Naive thymus-derived CD8-positive, alpha-beta T cell (primary cell): ENCODE data around the gene NEXMIF. TPM values are rescaled to one million over a fixed set of nuclear protein-coding genes. Genes with fewer than 3 reads are reported as not detected.
"Not testable (repeated sequence)": the region's sequence is repeated elsewhere in the genome, so short reads cannot be mapped to it uniquely, and the experiment has no call there.

Source experiments
- ATAC-seq, 2 donors: fragments of 150-1000 bp; cut with Tn5 transposase in 1 of 2; sonication (Bioruptor Pico), chemical (Tn5 transposase) in 1 of 2; 1 replicate in 1 of 2; 2 replicates in 1 of 2; pipeline ENCODE4 v1.10.0; 2021; ENCODE audit warnings: mild to moderate bottlenecking in 2 of 2, moderate library complexity in 2 of 2
- POLR2A ChIA-PET: fragments of 350-600 bp; sonication (Branson Sonifier 250); formaldehyde crosslinking; loops from one replicate; lab custom pipeline; 2021; ENCODE audit warnings: antibody characterized with exemption; lab: Charles Lee
- DNase-seq, 10 donors: peaks; one replicate each; pipeline versions ENCODE4 v3.0.0 to v3.0.0-alpha.2; 2020 to 2022
- H3K27ac Mint-ChIP-seq, 10 donors: one replicate each; pipeline ENCODE4 v1.8.0; 2020 to 2022; ENCODE audit warnings: mild to moderate bottlenecking in 10 of 10, mixed read lengths in 10 of 10, moderate library complexity in 4 of 10, inconsistent platforms in 1 of 10
- H3K27me3 Mint-ChIP-seq, 5 donors: one replicate each; pipeline ENCODE4 v1.8.0; 2021 to 2022; ENCODE audit warnings: mixed read lengths in 5 of 5
- H3K36me3 Mint-ChIP-seq, 3 donors: one replicate each; pipeline ENCODE4 v1.8.0; 2020 to 2022; ENCODE audit warnings: mixed read lengths in 3 of 3, mild to moderate bottlenecking in 2 of 3, inconsistent platforms in 1 of 3
- H3K4me1 Mint-ChIP-seq, 4 donors: one replicate each; pipeline ENCODE4 v1.8.0; 2021 to 2022; ENCODE audit warnings: mixed read lengths in 4 of 4
- H3K4me3 Mint-ChIP-seq, 10 donors: one replicate each; pipeline ENCODE4 v1.8.0; 2020 to 2022; ENCODE audit warnings: mild to moderate bottlenecking in 10 of 10, mixed read lengths in 10 of 10, moderate library complexity in 6 of 10, inconsistent platforms in 1 of 10
- H3K9me3 Mint-ChIP-seq, 9 donors: one replicate each; pipeline ENCODE4 v1.8.0; 2020 to 2022; ENCODE audit warnings: mixed read lengths in 9 of 9, mild to moderate bottlenecking in 3 of 9, inconsistent platforms in 1 of 9, moderate library complexity in 1 of 9
- polyA plus RNA-seq, 3 donors: library from polyadenylated mRNA; unstranded; fragments of 300-500 nt; fragmentation: Illumina TruSeq; gene quantifications; one replicate each; pipeline ENCODE4 v1.2.3, GENCODE V29; 2021
- total RNA-seq, 8 experiments: library from RNA in 2 of 8; stranded (reverse) in 2 of 8; gene quantifications; one replicate each; pipeline ENCODE4 v1.2.3 and lab custom pipeline; 2021 to 2026

The NEXMIF gene
- total and polyA plus RNA-seq, 5 experiments from 2014 or later = 0.07 to 1.8 (median 0.97) TPM

DNA sequence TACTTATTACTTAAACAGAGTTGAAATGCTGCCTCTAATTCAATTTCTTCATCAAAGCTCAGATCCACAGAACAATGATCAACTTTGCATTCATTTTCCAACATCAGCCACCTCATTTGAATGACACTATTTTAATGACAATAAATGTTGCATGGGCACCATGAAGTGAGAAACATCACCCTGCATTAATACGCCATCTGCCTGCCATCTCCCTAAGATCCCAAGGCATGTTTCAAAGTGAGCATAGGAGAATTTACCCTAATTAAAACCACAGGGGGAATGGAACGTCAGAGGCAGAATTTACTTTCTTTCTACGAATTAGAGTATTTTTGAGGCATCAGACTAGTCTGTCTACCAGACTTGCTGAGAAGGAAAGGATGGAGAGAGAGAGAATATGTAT is 32.7 kb downstream of the NEXMIF start:
- H3K27ac Mint-ChIP-seq = no peak overlapping the region
- H3K9me3 Mint-ChIP-seq = no peaks in the 10 kb centered on the region
- no peak for ATAC-seq
- H3K4me1 Mint-ChIP-seq = peaks cover 0 to 10% (median 6%) of the 10 kb centered on the region in 4 donors
- POLR2A ChIA-PET = no interaction called here
- H3K4me3 Mint-ChIP-seq = no peak overlapping the region
- no peaks in the 10 kb centered on the region for H3K36me3 Mint-ChIP-seq
- DNase-seq = no peak
- H3K27me3 Mint-ChIP-seq = no peaks in the 10 kb centered on the region

DNA sequence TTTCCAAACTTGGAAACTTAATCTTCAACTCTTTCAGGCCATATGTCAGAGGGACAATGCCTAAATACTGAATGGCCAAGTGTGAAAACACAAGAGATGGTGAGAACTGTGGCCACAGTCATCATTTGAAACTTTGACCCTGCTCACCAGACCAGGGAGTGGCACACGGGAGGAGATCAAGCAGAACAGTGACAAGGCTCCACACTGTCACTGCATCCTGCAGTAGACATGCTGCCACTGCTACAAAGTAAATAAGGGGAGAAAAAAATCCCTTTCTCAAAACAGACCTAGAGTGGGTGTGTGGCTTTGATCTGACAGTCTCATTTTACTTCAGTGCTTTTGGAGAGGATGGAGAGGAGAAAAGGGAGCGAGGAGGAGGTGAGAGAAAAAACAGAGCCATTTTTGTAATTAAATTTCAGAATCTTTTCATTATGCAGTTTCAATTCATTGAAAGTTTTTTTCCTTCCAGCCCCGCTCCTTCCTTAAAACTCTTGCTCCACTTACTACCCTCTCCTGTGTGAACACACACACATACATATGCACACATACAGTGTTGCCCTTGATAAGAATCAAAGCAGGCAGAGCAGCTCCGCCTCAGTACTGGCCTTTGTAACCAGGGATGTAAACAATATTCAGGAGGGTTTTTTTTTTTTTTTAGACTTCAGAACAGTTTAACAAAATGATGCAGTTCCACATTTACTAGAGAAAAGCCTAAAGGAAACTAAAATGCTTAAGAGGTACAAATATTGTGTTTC is 34.4 kb downstream of the NEXMIF start:
- no peak for DNase-seq
- H3K9me3 Mint-ChIP-seq = peaks cover 0 to 1% (median 0%) of the 10 kb centered on the region in 9 donors
- no peaks in the 10 kb centered on the region for H3K27me3 Mint-ChIP-seq
- peaks cover 0 to 10% (median 4%) of the 10 kb centered on the region in 4 donors for H3K4me1 Mint-ChIP-seq
- peak overlapping the region in 1 of 10 donors; percentile 70 for H3K27ac Mint-ChIP-seq
- no peaks in the 10 kb centered on the region for H3K36me3 Mint-ChIP-seq
- no peak overlapping the region for H3K4me3 Mint-ChIP-seq
- no peak for ATAC-seq
- POLR2A ChIA-PET = no interaction called here

DNA sequence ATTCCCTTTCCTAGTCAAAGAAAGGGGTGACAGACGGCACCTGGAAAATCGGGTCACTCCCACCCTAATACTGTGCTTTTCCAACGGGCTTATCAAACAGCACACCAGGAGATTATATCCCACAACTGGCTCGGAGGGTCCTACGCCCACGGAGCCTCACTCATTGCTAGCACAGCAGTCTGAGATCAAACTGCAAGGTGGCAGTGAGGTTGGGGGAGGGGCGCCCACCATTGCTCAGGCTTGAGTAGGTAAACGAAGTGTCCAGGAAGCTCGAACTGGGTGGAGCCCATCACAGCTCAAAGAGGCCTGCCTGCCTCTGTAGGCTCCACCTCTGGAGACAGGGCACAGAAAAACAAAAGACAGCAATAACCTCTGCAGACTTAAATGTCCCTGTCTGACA is 42.9 kb downstream of the NEXMIF start:
- H3K4me3 Mint-ChIP-seq, H3K27ac Mint-ChIP-seq, H3K36me3 Mint-ChIP-seq, DNase-seq, H3K27me3 Mint-ChIP-seq, ATAC-seq, H3K4me1 Mint-ChIP-seq, POLR2A ChIA-PET: not testable (repeated sequence)
- peaks cover 0 to 40% (median 0%) of the 10 kb centered on the region in 9 donors for H3K9me3 Mint-ChIP-seq

DNA sequence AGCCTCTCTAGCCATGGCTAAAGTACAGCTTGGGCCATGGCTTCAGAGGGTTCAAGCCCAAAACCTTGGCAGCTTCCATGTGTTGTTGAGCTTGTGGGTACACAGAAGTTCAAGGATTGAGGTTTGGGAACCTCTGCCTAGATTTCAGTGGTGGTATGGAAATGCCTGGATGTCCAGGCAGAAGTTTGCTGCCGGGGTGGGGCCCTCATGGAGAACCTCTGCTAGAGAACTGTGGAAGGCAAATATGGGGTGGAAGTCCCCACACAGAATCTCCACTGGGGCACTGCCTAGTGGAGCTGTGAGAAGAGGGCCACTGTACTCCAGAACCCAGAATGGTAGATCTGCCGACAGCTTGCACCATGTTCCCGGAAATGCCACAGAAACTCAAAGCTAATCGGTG is 59.5 kb downstream of the NEXMIF start:
- H3K36me3 Mint-ChIP-seq = peaks cover 0 to 22% (median 7%) of the 10 kb centered on the region in 3 donors
- DNase-seq = no peak
- no peak overlapping the region for H3K27ac Mint-ChIP-seq
- no peaks in the 10 kb centered on the region for H3K27me3 Mint-ChIP-seq
- H3K9me3 Mint-ChIP-seq = peaks cover 0 to 41% (median 10%) of the 10 kb centered on the region in 9 donors
- no peaks in the 10 kb centered on the region for H3K4me1 Mint-ChIP-seq
- ATAC-seq = no peak
- H3K4me3 Mint-ChIP-seq = no peak overlapping the region
- POLR2A ChIA-PET = no interaction called here

DNA sequence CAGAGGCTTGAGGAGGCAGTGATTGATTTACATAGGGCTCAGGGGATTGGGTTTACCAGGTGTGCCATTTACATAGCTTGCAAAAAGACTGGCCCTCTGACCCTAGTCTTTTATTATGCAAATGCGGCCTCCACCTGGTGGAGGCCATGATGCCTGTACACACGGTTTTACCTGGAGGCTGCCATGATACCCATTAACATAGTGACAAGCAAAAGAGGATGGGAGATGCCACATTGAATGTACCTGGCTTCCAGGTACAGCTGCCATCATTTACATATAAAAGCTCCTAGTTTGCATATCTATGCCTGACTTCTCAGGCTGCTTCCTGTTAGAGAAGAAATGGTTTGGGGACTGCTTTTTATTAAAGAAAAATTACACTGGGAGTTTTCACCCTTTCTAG is 72.0 kb downstream of the NEXMIF start:
- Mint-ChIP-seq H3K36me3 (peaks cover 2 to 68% (median 19%) of the 10 kb centered on the region in 3 donors), H3K27ac (no peak overlapping the region), H3K27me3 (no peaks in the 10 kb centered on the region), H3K4me3 (no peak overlapping the region), H3K4me1 (no peaks in the 10 kb centered on the region), H3K9me3 (peaks cover 15 to 72% (median 50%) of the 10 kb centered on the region in 9 donors)
- ATAC-seq (no peak), DNase-seq (no peak)
- POLR2A ChIA-PET = no interaction called here

DNA sequence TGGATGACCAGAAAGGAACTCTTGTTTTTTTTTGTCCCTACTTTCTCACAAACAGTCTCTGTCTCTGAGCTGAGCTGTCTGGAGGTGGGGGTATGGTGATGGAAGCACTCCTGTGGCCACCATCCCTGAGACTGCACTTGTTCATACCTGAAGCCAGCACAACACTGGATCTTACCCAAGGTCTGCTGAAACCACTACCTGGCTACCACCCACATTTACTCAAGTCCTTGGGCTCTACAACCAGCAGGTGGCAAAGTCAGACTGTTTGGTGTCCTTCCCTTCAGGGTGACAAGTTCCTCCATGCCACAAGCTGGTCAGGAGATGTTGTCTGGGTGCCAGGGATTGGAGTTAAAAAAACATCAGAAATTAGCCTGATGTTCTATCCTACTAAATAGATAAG is 89.7 kb downstream of the NEXMIF start:
- Mint-ChIP-seq H3K4me3 (no peak overlapping the region), H3K9me3 (peaks cover 0 to 7% (median 2%) of the 10 kb centered on the region in 9 donors), H3K36me3 (no peaks in the 10 kb centered on the region), H3K27me3 (peaks cover 0 to 3% (median 1%) of the 10 kb centered on the region in 5 donors), H3K4me1 (no peaks in the 10 kb centered on the region), H3K27ac (no peak overlapping the region)
- DNase-seq = no peak
- POLR2A ChIA-PET = no interaction called here
- no peak for ATAC-seq

DNA sequence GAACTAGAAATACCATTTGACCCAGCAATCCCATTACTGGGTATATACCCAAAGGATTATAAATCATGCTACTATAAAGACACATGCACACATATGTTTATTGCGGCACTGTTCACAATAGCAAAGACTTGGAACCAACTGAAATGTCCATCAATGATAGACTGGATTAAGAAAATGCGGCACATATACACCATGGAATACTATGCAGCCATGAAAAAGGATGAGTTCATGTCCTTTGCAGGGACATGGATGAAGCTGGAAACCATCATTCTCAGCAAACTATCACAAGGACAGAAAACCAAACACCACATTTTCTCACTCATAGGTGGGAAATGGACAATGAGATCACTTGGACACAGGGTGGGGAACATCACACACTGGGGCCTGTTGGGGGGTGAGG is 105.5 kb downstream of the NEXMIF start:
- ATAC-seq, H3K27me3 Mint-ChIP-seq, H3K4me1 Mint-ChIP-seq, POLR2A ChIA-PET, DNase-seq, H3K4me3 Mint-ChIP-seq, H3K36me3 Mint-ChIP-seq, H3K27ac Mint-ChIP-seq: not testable (repeated sequence)
- H3K9me3 Mint-ChIP-seq = peaks cover 0 to 40% (median 2%) of the 10 kb centered on the region in 9 donors

DNA sequence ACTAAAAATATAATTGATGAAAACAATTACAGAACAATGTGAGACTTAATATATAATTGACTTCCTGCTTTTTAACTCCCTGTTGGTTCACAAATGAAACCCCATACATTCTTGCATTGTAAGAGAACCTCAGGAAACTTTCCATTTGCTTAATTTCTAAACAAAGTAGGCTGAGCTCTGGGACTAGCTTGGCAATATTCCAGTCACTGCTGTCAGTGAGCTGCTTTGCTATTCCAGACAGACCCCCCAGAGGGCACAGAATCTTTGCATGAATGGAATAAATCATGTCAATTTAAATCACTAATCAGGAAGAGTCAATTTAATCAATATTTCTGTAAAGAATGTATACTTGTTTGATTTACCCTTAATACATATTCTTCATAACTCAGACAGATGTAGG is 110.6 kb downstream of the NEXMIF start:
- ATAC-seq (no peak), DNase-seq (no peak)
- H3K9me3 Mint-ChIP-seq = peaks cover 0 to 14% (median 0%) of the 10 kb centered on the region in 9 donors
- POLR2A ChIA-PET = no interaction called here
- H3K27me3 Mint-ChIP-seq = peaks cover 0 to 1% (median 0%) of the 10 kb centered on the region in 5 donors
- H3K4me1 Mint-ChIP-seq = no peaks in the 10 kb centered on the region
- peaks cover 0 to 3% (median 0%) of the 10 kb centered on the region in 3 donors for H3K36me3 Mint-ChIP-seq
- H3K4me3 Mint-ChIP-seq = no peak overlapping the region
- no peak overlapping the region for H3K27ac Mint-ChIP-seq

DNA sequence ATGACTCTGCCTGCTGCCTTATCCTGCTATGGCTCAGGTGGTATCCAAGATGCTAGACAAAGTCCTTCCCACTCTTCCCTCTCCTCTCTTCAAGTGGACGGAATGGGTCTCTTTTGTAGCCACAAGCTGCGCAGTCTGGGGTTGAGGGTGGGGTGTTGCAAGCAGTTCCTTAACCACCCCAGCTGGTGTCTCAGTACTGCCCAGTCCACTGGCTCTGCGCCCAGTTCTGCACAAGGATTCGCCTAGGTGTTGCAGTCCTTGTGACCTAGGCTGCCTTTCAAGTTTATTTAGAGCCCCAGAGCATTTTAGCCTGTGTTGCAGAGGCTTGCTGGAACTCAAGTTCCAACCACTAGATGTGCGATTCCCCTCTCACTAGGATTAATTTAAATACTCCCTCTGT is 120.7 kb downstream of the NEXMIF start:
- no peak overlapping the region for H3K4me3 Mint-ChIP-seq
- no peak for DNase-seq
- peaks cover 0 to 4% (median 0%) of the 10 kb centered on the region in 3 donors for H3K36me3 Mint-ChIP-seq
- no peak overlapping the region for H3K27ac Mint-ChIP-seq
- POLR2A ChIA-PET = no interaction called here
- H3K27me3 Mint-ChIP-seq = no peaks in the 10 kb centered on the region
- no peak for ATAC-seq
- no peaks in the 10 kb centered on the region for H3K4me1 Mint-ChIP-seq
- H3K9me3 Mint-ChIP-seq = no peaks in the 10 kb centered on the region

DNA sequence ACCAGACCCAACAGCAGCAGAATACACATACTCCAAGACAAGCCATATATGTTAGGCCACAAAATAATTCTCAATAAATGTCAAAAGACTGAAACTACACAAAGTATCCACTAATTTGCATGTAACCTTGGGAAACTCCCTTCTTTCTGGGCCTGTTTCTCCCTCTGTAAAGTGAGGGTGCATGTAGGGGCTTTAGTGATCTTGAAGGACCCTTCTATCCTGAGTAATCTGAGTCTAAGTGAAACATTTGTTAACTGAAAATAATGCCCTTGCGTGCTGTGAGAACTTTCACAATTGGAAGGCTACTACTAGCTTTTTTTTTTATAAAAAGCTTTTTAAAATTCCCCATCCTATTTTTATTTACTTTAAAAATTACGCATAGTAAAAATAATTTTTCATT is 125.2 kb downstream of the NEXMIF start:
- H3K4me1 Mint-ChIP-seq = no peaks in the 10 kb centered on the region
- ATAC-seq (no peak), DNase-seq (no peak)
- POLR2A ChIA-PET = no interaction called here
- no peak overlapping the region for H3K27ac Mint-ChIP-seq
- H3K4me3 Mint-ChIP-seq = no peak overlapping the region
- H3K27me3 Mint-ChIP-seq = no peaks in the 10 kb centered on the region
- H3K9me3 Mint-ChIP-seq = peaks cover 0 to 3% (median 0%) of the 10 kb centered on the region in 9 donors
- H3K36me3 Mint-ChIP-seq = peaks cover 0 to 10% (median 0%) of the 10 kb centered on the region in 3 donors

DNA sequence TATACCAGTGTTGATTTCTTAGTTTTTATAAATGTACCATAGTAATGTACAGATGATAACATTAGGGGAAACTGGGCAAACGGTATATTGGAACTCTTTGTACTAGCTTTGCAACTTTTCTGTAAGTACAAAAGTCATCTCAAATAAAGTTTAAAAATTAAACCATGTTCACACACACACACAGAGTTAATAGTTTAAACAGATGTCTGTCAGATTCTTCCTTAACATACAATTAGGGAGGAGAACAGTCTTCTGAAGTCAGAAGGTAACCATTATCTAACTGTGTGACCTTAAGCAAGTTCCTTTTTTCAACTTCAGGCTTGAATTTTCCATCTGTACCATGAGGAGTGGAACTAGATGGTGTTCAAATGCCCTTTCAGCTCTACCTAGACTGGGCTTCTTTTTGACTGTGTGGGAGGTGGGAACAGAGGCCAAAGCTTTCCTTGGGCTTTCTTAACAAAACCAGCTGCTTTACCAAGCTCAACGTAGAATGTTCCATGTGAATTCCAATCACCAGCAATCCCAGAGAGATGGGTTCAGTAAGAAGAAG is 127.8 kb downstream of the NEXMIF start:
- H3K4me3 Mint-ChIP-seq = no peak overlapping the region
- no peaks in the 10 kb centered on the region for H3K4me1 Mint-ChIP-seq
- no peak overlapping the region for H3K27ac Mint-ChIP-seq
- peaks cover 0 to 3% (median 0%) of the 10 kb centered on the region in 9 donors for H3K9me3 Mint-ChIP-seq
- no peak for ATAC-seq
- POLR2A ChIA-PET = no interaction called here
- peaks cover 0 to 10% (median 0%) of the 10 kb centered on the region in 3 donors for H3K36me3 Mint-ChIP-seq
- no peaks in the 10 kb centered on the region for H3K27me3 Mint-ChIP-seq
- no peak for DNase-seq

DNA sequence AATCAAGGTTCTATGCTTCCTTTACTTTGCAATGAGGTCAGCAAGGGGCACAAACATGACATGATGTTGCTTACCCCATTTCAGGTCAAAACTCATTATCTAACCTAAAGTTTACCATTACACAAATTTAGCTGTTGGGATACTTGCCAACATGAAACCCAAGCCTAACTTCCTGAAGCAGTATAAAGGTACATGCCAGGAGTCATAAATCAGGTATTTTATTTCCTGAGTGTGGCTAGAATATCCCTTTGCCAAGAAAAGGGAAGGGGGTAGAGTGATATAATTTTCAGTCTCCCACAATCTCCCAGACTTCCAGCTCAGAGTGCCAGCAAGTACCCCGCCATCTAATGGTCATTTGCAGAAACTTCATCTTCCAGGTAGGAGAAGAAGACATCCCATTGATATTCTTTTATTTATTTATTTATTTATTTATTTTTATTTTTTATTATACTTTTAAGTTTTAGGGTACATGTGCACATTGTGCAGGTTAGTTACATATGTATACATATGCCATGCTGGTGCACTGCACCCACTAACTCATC is 136.6 kb downstream of the NEXMIF start:
- POLR2A ChIA-PET = no interaction called here
- Mint-ChIP-seq H3K27me3 (no peaks in the 10 kb centered on the region), H3K36me3 (no peaks in the 10 kb centered on the region), H3K4me1 (peaks cover 0 to 1% (median 0%) of the 10 kb centered on the region in 4 donors), H3K27ac (no peak overlapping the region), H3K9me3 (peaks cover 0 to 7% (median 0%) of the 10 kb centered on the region in 9 donors), H3K4me3 (no peak overlapping the region)
- ATAC-seq = no peak
- no peak for DNase-seq

DNA sequence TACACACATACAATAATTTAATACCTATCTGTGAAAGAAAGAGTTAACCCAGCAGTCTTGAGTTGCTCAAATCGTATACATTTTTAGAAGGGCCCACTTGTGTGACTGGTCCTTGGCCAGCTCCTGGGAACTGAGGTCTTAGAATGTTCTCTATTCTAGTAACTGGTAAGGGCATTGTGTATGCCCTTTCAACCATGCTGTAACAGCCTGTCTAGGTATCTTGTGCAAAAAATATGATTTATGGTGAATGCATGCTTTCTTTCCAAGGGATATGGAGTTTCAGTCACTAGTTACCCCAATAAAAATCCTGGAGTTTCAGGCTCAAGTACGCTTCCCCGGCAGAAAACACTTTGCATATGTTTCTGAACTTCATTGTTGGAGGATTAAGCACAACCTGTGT is 140.6 kb downstream of the NEXMIF start:
- Mint-ChIP-seq H3K36me3 (peaks cover 0 to 2% (median 0%) of the 10 kb centered on the region in 3 donors), H3K4me3 (no peak overlapping the region), H3K9me3 (peaks cover 0 to 7% (median 0%) of the 10 kb centered on the region in 9 donors), H3K27me3 (no peaks in the 10 kb centered on the region), H3K4me1 (peaks cover 0 to 1% (median 0%) of the 10 kb centered on the region in 4 donors), H3K27ac (no peak overlapping the region)
- DNase-seq (no peak), ATAC-seq (no peak)
- POLR2A ChIA-PET = no interaction called here
